Measurements from ENCODE around the gene ZNF420.
"Not testable (repeated sequence)": the region's sequence is repeated elsewhere in the genome, so short reads cannot be mapped to it uniquely, and the experiment has no call there.

ZNF420 gene

DNA sequence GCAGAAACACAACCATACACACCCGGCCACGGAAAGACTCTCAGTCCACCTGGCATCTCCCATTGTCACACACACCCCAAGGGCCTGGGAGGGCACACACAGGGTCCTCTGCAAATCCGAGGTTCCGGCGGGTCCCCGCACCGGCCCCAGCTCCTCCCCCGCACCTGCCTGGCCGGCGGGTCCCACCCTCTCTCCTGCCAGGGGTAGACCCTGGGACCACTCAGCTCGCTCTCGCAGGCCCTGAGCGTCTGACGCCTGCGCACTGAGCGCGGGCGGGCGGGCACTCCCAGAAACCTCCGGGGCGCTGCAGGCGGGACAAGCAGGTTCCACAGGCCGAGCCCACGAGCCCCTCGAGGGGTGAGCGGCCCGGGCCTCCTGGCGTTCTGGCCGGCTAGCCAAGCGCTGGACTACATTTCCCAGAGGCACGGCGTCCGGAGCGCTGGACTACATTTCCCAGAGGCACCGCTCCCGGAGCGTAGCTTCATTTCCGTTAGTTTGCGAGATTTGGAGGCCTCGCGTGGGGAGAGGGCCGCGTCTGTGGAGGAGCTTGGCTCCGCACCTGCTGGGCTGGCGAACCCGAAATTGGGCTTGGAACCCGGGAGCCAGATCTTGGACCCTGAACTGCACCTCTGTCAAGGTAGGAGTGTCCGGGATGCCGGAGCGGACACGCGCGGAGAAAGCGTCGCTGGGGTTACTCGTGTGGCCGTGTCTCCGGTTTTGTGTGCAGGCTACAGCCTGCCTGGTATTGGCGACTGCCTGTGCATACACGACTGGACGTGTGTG is at the start of gene ZNF420:
Gene ZNF420 (plus strand): TSS at position 500 of the 783 bp plus-strand sequence. CDS start 10,686 bp downstream, outside the sequence.
- peak; percentile 89 for DNase-seq

DNA sequence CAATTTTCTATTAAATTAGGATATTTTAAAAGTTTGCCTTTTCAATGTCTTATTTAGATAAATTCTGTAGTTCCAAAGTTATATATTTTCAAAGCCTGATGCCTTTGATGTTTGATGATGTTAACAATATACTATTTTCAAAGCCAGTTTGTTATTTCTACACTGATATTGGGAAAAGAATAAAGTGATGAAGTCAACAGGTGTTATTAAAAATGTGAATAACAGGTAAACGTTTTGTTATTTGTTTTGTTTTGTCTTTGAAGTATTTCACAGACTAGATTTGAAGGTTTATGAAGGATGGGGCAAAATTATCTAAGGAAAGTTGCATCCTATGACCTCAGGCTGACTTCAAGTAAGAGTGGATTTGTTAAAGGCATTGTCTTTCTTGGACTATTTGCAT is 33.1 kb upstream of the ZNF420 start:
- DNase-seq, result no peak

DNA sequence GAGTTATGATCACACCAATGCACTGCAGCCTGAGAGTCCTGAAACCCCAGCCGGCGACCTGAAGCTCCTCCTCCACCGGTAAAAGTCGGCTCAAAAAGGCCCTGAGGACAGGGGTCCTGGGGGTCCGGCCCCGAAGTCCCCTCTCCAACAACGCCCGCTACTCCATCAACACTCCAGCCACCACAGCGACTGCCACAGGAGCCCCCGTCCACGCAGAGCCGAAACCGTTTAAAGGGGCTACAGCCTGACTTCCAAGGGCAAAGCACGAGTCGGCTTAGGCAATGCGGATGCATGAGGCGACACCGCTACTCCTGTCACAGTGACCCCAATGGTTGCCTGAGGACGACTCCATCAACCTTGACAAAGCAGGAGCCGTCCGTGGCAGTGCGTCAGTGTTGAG is 22.9 kb upstream of the ZNF420 start:
- DNase-seq, result no peak

DNA sequence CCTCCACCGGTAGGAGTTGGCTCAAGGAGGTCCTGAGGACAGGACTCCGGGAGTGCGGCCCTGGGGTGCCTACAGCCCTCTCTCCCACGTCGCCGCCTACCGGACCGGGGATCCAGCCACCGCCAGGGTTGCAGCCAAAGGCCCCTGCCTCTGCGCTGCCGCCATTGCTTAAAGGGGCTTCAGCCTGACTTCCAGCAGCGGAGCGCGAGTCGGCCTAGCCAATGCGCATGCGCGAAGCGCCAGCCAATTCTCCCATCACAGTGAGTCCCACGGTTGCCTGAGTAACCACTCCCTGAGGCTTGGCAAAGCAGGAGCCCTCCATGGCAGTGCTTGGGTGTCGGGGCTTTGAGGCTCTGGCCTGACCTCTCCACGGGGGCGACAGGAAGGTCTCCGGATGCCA is 21.5 kb upstream of the ZNF420 start:
- no peak for DNase-seq

DNA sequence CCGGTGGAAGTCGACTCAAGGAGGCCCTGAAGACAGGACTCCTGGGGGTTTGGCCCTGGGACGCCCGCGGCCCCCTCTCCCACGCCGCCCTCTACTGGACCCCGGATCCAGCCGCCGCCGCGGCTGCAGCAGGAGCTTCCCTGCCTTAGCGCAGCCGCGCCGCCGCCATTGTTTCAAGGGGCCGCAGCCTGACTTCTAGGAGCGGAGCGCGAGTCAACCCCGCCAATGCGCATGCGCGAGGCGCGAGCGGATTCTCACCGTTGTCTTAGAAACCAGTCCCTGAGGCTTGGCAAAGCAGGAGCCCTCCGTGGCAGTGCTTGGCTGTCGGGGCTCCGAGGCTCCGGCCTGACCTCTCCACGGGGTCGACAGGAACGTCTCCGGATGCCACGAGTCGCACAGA is 19.1 kb upstream of the ZNF420 start:
- DNase-seq, result no peak

DNA sequence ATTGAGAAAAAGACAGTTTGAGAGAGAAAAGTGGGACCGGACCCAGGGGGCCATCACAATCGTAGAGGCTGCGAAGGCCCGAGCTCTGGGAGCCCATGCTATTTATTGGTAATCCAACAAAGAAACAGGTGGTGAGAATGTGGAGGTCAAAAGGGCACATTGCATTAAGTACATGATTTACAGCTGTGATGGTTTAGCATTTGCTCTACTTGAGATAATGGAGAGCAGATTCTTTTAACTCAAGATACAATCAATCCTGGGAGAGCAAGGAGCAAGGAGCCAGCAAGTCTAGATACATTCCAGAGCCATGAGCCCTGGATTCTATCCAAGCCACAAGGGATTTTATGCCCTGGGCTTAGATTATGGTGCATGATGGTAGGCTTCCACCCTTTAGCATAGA is 13.3 kb upstream of the ZNF420 start:
- DNase-seq, result not testable (repeated sequence)

DNA sequence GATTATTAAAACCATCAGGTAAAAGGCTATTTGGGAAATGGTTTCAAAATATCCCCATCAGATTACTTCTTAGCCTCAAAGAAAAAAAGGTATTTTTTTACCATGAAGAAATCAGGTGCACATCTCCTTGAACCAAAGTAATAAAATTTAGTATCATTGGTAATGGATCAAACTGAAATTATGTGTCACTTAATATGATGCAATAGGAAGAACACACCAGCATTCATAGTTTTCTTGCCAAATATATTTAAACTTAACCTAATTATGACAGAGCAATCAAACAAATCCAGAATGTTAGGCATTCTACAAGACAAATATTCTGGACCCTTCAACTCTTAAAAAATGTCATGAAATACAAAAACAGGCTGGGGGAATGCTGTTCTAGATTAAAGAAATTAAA is 4.1 kb upstream of the ZNF420 start:
- no peak for DNase-seq

DNA sequence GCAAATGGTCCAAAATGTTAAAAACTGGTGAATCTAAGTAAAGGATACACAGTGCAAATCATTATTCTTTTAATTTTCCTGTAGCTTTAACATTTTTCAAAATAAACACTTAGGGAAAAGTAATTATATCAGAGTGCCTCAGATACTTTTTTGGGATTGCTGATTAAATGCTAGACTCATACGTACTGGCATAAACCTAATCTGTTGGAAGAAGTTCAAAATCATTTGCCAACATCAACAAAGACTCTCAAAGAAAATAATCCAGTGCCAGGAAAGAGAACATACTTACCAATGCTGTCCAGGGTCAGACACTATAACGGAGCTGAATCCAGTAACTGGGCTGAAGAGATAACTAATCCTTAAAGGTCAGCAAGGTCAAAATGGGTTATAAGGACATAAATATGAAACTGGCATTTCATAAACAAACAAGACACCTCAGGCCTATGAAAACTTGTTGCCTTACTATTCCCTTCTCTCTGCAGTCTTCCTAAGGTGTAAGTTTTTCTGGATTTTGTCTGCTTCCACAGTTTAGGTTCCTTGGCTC is 3.3 kb upstream of the ZNF420 start:
- DNase-seq, result no peak

DNA sequence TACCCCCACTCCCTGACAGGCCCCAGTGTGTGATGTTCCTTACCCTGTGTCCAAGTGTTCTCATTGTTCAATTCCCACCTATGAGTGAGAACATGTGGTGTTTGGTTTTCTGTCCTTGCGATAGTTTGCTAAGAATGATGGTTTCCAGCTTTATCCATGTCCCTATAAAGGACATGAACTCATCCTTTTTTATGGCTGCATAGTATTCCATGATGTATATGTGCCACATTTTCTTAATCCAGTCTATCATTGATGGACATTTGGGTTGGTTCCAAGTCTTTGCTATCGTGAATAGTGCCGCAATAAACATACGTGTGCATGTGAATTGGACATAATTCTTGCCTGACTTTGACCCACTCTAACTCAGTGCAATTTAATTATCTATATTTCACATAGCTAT is 1.7 kb upstream of the ZNF420 start:
- not testable (repeated sequence) for DNase-seq

DNA sequence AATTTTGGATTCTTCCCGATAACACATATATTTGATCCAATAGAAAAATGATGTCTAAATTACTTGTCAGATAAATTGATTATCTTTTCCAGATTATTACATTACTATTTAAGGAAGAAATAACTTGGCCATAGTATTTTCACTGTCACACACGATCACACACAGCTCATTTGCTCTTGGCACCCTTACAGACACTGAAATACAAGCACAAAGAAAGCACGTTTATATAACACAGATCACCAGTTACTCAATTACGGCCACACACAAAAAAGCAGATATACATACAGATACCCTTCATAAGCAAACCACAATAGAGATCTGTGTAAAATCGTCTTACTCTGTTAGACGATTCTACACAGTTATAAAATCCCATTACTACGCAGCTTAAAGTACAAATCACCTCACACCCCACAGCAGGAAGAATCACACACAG is 716 bp upstream of the ZNF420 start:
- DNase-seq, result no peak

DNA sequence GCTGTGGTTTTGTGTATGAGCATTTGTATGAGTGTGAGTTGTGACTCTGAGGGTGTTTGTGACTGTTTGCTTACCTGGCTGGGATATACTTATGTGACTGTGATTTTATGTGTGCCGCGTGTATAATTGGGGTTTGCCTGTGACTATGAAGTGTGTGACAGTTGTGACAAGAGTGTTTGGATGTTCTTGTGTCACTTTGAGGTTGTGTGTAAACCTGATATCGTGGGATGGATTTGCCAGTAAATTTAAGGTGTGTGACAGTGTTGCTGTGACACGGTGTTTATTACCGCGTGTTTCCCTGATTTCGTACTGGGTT is 442 bp downstream of the ZNF420 start:
- DNase-seq, result no peak

DNA sequence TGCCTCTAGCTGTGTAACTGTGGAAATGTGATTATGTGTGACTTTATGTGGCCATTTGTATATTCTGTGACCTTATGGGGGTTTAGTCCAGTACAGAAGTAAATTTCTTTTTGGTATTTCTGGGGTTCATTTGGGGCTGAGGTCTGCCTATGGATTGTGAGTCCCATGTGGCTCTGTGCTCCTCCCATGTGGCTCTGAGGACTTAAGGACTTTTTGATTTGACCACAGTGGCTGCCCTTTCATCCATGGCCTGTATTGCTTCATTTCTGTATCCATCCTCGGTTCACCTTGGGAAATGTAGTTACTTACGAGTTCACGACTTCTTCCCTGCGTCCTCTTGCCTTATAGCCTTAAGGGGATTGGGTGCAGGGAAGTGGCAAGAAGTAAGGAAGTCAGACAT is 1.0 kb downstream of the ZNF420 start:
- DNase-seq, result no peak

DNA sequence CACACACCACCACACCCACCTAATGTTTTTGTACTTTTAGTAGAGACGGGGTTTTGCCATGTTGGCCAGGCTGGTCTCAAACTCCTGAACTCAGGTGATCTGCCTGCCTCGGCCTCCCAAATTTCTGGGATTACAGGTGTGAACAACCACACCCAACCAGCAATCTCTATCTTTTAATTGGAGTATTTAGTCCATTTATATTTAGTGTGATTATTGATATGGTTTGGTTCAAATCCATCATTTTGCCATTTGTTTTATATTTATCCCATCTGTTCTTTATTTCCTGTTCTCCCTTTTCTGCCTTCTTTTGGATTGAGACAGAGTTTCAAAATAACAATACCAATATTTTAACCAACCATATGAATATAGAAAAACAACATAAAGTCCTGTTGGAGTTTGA is 4.1 kb downstream of the ZNF420 start:
- DNase-seq, result no peak

DNA sequence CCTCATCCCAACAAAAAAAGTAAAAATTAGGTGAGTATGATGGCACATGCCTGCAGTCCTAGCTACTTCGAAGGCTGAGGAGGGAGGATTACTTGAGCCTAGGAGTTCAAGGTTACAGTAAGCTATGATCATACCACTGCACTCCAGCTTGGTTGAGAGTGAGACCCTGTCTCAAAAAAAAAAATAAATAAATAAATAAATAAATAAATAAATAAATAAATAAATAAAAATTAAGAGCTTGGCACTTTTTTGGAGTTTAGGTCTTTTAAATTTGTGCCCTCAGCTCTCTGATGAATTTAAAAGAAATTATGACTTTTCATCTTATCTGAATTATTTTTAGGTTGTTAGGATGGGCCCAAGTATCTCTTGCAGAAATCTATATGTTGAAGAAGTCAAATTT is 8.9 kb downstream of the ZNF420 start:
- DNase-seq, result no peak

DNA sequence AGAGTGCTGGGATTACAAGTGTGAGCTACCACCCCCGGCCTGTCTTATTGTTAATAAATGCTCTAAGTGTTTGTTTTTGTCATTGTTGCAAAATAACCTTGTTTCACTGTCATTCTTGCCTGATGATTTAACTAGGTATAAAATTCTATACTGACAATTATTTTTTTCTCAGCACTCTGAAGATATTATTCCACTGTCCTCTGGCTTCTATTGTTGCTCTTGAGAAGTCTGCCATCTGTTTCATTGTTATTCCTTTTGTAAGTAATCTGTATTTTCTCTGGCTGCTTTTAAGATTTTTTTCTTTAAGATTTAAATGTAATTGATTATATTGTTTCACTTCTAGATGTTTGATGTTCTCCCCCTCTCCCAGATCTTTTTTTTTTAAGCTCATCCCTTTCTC is 17.6 kb downstream of the ZNF420 start:
- DNase-seq, result no peak

DNA sequence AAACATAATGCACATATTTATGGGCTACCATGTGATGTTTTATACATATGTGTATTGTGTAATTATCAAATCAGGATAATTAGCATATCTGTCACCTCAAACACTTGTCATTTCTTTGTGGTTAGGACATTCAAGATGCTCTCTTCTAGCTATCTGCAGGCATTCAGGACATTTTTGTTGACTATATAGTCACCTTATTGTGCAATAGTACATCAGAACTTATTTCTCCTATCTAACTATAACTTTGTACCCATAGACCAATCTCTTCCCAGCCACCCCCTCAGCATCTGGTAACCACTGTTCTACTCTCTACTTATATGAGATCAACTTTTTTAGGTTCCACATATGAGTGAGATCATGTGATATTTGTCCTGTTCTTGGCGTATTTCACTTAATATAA is 20.3 kb downstream of the ZNF420 start:
- no peak for DNase-seq

DNA sequence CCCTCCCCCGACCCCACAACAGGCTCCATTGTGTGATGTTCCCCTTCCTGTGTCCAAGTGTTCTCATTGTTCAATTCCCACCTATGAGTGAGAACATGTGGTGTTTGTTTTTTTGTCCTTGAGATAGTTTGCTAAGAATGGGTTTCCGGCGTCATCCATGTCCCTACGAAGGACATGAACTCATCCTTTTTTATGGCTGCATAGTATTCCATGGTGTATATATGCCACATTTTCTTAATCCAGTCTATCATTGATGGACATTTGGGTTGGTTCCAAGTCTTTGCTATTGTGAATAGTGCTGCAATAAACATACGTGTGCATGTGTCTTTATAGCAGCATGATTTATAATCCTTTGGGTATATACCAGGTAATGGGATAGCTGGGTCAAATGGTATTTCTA is 25.9 kb downstream of the ZNF420 start:
- DNase-seq, result not testable (repeated sequence)

DNA sequence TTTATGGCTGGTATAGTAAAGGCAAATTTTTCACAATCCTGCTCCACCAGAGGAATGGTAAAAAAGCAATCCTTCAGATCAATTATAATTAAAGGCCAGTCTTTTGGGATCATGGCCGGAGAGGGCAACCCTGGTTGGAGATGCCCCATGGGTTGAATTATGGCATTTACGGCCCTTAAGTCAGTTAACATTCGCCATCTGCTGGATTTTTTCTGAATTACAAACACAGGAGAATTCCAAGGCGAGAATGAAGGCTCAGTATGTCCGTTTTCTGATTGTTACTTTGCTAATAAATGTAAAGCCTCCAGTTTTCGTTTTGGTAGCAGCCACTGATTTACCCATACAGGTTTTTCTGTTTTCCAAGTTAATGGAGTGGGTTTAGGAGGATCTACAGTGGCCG is 33.5 kb downstream of the ZNF420 start:
- not testable (repeated sequence) for DNase-seq

DNA sequence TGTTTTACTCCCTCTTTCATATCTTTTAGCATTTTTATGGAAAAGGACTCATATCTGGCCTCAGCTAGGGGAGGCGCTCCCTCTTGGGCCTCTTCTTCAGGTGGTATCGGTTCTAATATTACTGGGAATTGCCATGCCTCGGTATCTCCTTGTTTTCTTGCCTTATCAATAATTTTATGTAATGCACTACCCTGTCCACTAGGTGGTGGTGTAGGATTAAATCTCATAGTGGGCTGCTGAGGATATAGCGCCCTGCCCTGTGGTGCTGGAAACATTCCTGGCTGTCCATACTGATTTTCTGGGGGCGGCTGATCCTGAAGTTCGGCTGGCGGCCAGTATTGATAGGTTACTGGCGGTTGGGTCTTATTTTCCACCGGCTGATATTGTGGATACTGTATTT is 35.8 kb downstream of the ZNF420 start:
- no peak for DNase-seq

DNA sequence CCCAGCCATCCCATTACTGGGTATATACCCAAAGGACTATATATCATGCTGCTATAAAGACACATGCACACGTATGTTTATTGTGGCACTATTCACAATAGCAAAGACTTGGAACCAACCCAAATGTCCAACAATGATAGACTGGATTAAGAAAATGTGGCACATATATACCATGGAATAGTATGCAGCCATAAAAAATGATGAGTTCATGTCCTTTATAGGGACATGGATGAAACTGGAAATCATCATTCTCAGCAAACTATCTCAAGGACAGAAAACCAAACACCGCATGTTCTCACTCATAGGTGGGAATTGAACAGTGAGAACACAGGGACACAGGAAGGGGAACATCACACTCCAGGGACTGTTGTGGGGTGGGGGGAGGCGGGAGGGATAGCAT is 43.9 kb downstream of the ZNF420 start:
- DNase-seq, result not testable (repeated sequence)

DNA sequence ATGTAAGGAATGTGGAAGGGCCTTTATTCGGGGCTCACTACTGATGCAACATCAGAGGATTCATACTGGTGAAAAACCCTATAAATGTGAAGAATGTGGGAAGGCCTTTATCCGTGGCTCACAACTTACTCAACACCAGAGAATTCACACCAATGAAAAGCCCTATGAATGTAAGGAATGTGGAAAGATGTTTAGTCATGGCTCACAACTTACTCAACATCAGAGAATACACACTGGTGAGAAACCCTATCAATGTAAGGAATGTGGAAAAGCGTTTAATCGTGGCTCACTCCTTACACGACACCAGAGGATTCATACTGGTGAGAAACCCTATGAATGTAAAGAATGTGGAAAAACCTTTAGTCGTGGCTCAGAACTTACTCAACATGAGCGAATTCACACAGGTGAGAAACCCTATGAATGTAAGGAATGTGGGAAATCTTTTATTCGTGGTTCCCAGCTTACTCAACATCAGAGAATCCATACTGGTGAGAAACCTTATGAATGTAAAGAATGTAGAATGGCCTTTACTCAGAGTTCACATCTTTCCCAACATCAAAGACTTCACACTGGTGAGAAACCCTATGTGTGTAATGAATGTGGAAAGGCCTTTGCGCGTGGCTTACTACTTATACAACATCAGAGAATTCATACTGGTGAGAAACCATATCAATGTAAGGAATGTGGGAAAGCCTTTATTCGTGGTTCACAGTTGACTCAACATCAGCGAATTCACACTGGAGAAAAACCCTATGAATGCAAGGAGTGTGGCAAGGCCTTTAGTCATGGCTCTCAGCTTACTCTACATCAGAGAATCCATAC is 50.0 kb downstream of the ZNF420 start:
- no peak for DNase-seq

DNA sequence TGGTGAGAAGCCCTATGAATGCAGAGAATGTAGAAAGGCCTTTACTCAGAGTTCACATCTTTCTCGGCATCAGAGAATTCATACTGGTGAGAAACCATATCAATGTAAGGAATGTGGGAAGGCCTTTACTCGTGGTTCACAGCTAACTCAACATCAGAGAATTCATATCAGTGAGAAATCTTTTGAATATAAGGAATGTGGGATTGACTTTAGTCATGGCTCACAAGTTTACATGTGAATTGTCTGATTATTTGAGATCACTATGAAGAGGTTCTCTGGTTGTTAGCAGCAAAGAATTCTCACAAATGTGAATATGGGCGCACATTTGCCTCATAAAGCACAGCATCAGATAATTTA is 50.6 kb downstream of the ZNF420 start:
- DNase-seq, result no peak

DNA sequence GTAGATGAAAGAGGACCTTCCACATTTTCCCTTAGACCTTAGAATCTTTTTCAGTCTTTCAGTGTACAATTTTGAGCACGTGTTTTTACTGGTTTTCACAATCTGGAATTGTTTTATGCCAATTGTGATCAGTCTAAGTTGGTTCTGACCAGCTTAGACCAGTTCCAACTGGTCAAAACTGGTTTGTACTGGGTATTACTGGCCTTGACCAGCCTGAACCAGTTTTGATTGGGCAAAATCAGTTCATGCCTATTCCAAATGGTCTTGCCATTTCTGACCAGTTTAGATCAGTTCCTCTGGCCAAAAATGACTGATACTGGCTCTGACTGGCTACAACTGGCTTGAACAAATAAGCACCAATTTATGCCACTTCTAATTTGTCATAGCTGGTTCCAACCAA is 57.9 kb downstream of the ZNF420 start:
- no peak for DNase-seq

DNA sequence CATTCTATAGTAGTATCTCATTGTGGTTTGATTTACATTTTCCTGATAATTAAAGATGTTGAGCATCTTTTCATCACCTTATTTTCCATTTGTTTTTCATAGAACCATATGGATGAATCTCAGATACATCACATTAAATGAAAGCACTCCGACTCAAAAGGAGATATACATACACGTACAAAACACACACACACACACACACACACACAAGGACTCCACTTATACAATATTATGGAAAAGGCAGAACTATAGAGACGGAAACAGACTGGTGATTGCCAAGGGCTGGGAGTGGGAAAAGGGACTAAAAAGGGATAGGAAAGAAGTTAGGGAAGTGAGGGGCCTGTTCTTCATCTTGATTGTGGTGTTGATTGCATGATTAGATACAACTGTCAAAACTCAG is 70.0 kb downstream of the ZNF420 start:
- no peak for DNase-seq

Measured in stimulated activated CD8-positive, alpha-beta memory T cell treated with anti-CD3 and anti-CD28 coated beads, Interleukin-4, amount 100 ng/mL, for 48 hours (primary cell).